Breast epithelium (tissue), 4 donors: ENCODE measurements around the gene ADAMTS8. TPM values are rescaled to one million over a fixed set of nuclear protein-coding genes. Genes with fewer than 3 reads are reported as not detected.

Source experiments
- DNase-seq, 2 donors: peaks; one replicate each; pipeline ENCODE4 v3.0.0-alpha.2; 2019; ENCODE audit warnings: low spot score in 2 of 2
- H3K27ac ChIP-seq, 2 donors: fragments of 200-600 bp; sonication (generic) in 1 of 2; one replicate each; pipeline ENCODE4 v1.5.1; 2016 to 2019; ENCODE audit warnings: mild to moderate bottlenecking in 1 of 2
- H3K27me3 ChIP-seq, 2 donors: fragments of 200-600 bp; sonication (generic) in 1 of 2; one replicate each; pipeline versions ENCODE4 v1.5.1 to v1.6.0; 2017 to 2019; ENCODE audit warnings: control low read depth in 1 of 2, mild to moderate bottlenecking in 1 of 2
- H3K36me3 ChIP-seq: fragments of 200-600 bp; one replicate; pipeline ENCODE4 v1.5.1; 2019
- H3K4me1 ChIP-seq, 2 donors: fragments of 200-600 bp; sonication (generic); one replicate each; pipeline ENCODE4 v1.5.1; 2016 to 2019; ENCODE audit warnings: control low read depth in 1 of 2
- H3K4me3 ChIP-seq, 3 donors: fragments of 200-600 bp; sonication (generic); 1 replicate in 2 of 3; 2 replicates in 1 of 3; pipeline ENCODE4 v1.5.1; 2016 to 2019; ENCODE audit warnings: mild to moderate bottlenecking in 3 of 3, moderate library complexity in 2 of 3
- H3K9me3 ChIP-seq, 2 donors: fragments of 200-600 bp; sonication (generic) in 1 of 2; one replicate each; pipeline ENCODE4 v1.5.1; 2016 to 2019; ENCODE audit warnings: control low read depth in 1 of 2
- POLR2A ChIP-seq: fragments of 450-650 bp; IDR thresholded peaks from one replicate; pipeline ENCODE4 v1.6.1; 2016; ENCODE audit warnings: antibody characterized with exemption, mild to moderate bottlenecking, moderate library complexity
- POLR2AphosphoS5 ChIP-seq, 3 donors: sonication (generic); formaldehyde crosslinking; IDR thresholded peaks; one replicate each; pipeline ENCODE4 v1.6.1; 2017; ENCODE audit warnings: antibody characterized with exemption in 3 of 3
- intact Hi-C: fragments of 100-400 bp; cut with DNase I; formaldehyde crosslinking; loops from one replicate; pipeline ENCODE4 v1.15.1; 2023; ENCODE audit warnings: low total_unique reads
- total RNA-seq, 3 donors: library from RNA; depleted of rRNA; stranded (reverse); fragments of >200 nt; gene quantifications; one replicate each; pipeline ENCODE4 v1.1.0, GENCODE V29; 2016
- TF ChIP-seq, protein P1 (sequence below), 3 donors: fragments of 450-650 bp; IDR thresholded peaks; one replicate each; pipeline ENCODE4 v1.5.1; 2016 to 2017; ENCODE audit warnings: antibody characterized with exemption in 3 of 3, mild to moderate bottlenecking in 3 of 3, moderate library complexity in 3 of 3

The ADAMTS8 gene
- total RNA-seq, 3 donors from 2014 or later, result 0.32 to 2.0 (median 0.44) TPM

- no peaks in the 10 kb centered on the region for H3K9me3 ChIP-seq
- no peaks in the 10 kb centered on the region for H3K36me3 ChIP-seq
- H3K4me1 ChIP-seq, result no peaks in the 10 kb centered on the region
- intact Hi-C loops, result no loop called here
- no peak overlapping the region for H3K27ac ChIP-seq
- no peak for DNase-seq
- TF ChIP-seq, protein P1, sequence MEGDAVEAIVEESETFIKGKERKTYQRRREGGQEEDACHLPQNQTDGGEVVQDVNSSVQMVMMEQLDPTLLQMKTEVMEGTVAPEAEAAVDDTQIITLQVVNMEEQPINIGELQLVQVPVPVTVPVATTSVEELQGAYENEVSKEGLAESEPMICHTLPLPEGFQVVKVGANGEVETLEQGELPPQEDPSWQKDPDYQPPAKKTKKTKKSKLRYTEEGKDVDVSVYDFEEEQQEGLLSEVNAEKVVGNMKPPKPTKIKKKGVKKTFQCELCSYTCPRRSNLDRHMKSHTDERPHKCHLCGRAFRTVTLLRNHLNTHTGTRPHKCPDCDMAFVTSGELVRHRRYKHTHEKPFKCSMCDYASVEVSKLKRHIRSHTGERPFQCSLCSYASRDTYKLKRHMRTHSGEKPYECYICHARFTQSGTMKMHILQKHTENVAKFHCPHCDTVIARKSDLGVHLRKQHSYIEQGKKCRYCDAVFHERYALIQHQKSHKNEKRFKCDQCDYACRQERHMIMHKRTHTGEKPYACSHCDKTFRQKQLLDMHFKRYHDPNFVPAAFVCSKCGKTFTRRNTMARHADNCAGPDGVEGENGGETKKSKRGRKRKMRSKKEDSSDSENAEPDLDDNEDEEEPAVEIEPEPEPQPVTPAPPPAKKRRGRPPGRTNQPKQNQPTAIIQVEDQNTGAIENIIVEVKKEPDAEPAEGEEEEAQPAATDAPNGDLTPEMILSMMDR (IDR thresholded peaks at IDR 0.05), result no peak
- TF ChIP-seq POLR2A (no peak), POLR2AphosphoS5 (IDR thresholded peaks at IDR 0.05) (no peak)
- H3K4me3 ChIP-seq, result no peak overlapping the region
- H3K27me3 ChIP-seq, result no peaks in the 10 kb centered on the region
Observed at GRCh38 chr11:130407978-130408377, 20.4 kb downstream of the ADAMTS8 start.

- no peaks in the 10 kb centered on the region for H3K36me3 ChIP-seq
- H3K4me1 ChIP-seq, result peaks cover 6% of the 10 kb centered on the region in 2 donors
- intact Hi-C loops, result no loop called here
- H3K27me3 ChIP-seq, result no peaks in the 10 kb centered on the region
- TF ChIP-seq POLR2A (no peak), POLR2AphosphoS5 (IDR thresholded peaks at IDR 0.05) (no peak)
- TF ChIP-seq, protein P1 (IDR thresholded peaks at IDR 0.05), result no peak
- H3K9me3 ChIP-seq, result no peaks in the 10 kb centered on the region
- no peak overlapping the region for H3K27ac ChIP-seq
- DNase-seq, result no peak
- no peak overlapping the region for H3K4me3 ChIP-seq
Observed at GRCh38 chr11:130405428-130405827, 23.0 kb downstream of the ADAMTS8 start.

GRCh38 chr11:130404727-130405126, 23.7 kb downstream of the ADAMTS8 start:
- H3K4me1 ChIP-seq, result peaks cover 6% of the 10 kb centered on the region in 2 donors
- no peaks in the 10 kb centered on the region for H3K27me3 ChIP-seq
- no peak for DNase-seq
- no peaks in the 10 kb centered on the region for H3K36me3 ChIP-seq
- TF ChIP-seq POLR2A (no peak), POLR2AphosphoS5 (IDR thresholded peaks at IDR 0.05) (no peak)
- TF ChIP-seq, protein P1 (IDR thresholded peaks at IDR 0.05), result no peak
- intact Hi-C loops, result no loop called here
- no peak overlapping the region for H3K4me3 ChIP-seq
- H3K27ac ChIP-seq, result no peak overlapping the region
- H3K9me3 ChIP-seq, result no peaks in the 10 kb centered on the region

DNA sequence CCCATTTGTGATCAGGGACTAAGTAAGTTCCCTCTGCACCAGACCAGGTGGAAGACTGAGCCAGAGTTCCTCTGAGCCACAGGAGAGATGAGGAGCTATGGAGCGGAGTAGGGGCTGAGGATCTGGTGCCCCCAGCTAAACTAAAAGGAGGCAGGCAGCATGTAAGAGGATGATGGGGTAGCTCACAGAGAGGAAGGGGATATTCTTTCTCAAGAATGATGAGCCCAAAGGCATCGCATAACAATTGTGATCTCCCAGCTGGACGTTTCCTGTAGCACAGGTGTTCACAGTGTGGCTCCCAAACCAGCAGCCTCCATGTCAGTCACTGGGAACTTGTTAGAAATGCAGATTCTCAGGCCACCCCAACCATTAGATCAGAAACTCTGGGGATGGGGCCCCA, 24.4 kb downstream of the ADAMTS8 start:
- no peaks in the 10 kb centered on the region for H3K27me3 ChIP-seq
- no peak for DNase-seq
- no peaks in the 10 kb centered on the region for H3K36me3 ChIP-seq
- peaks cover 6% of the 10 kb centered on the region in 2 donors for H3K4me1 ChIP-seq
- H3K9me3 ChIP-seq, result no peaks in the 10 kb centered on the region
- intact Hi-C loops, result no loop called here
- no peak overlapping the region for H3K4me3 ChIP-seq
- H3K27ac ChIP-seq, result peak overlapping the region; percentile 63 to 80
- TF ChIP-seq, protein P1 (IDR thresholded peaks at IDR 0.05), result no peak
- no peak for TF ChIP-seq POLR2AphosphoS5 (IDR thresholded peaks at IDR 0.05)
- TF ChIP-seq POLR2A, result no peak

GRCh38 chr11:130403271-130403804, 25.1 kb downstream of the ADAMTS8 start:
- peak overlapping the region; percentile 63 to 80 for H3K27ac ChIP-seq
- DNase-seq, result peak in 1 of 2 donors; percentile 79

More at GRCh38 chr11:130403271-130403804, 25.1 kb downstream of the ADAMTS8 start:
- H3K4me3 ChIP-seq, result peak overlapping the region in 1 of 3 donors; percentile 42
- H3K4me1 ChIP-seq, result peaks cover 6% of the 10 kb centered on the region in 2 donors
- H3K27me3 ChIP-seq, result no peaks in the 10 kb centered on the region
- no peaks in the 10 kb centered on the region for H3K36me3 ChIP-seq
- intact Hi-C loops, result no loop called here
- H3K9me3 ChIP-seq, result no peaks in the 10 kb centered on the region
- TF ChIP-seq POLR2AphosphoS5 (IDR thresholded peaks at IDR 0.05) (peak in 1 of 3 donors; percentile 57), POLR2A (no peak)
- TF ChIP-seq, protein P1 (IDR thresholded peaks at IDR 0.05), result no peak
